ENCODE results near the gene LBH.

DNA sequence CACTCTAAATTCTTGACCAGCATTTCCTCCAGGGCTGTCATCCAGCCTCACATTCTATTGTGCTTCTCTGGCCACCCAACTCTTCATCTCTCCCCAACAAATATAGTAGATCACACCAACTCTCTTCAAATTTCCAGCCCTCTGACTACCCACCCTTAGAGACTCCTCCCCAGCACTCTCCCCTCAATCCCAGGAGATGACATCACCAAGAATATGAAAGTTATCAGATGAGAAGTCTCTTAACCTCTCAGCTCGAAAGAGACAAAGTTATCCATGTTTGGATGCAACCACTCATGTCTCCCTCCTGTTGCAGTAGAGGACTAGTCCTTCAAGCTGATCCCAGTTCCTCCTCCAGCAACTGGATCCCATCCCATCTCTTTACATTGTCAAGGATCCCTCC is 47.1 kb downstream of the LBH start:
- TF ChIP-seq BHLHE40 (IDR thresholded peaks at IDR 0.05; ENCODE audit: borderline replicate concordance) (no peak), FOXM1 (IDR thresholded peaks at IDR 0.05; ENCODE audit: borderline replicate concordance) (no peak)

Data from HEK293T (cell line).